ENCODE measurements around the gene HES5.

GRCh38 chr1:2561446-2561845 is 31.4 kb upstream of the HES5 start:
- TF ChIP-seq ZBTB7A (CRISPR knock-in tag; IDR thresholded peaks at IDR 0.05) (no peak), AKNA (CRISPR knock-in tag; IDR thresholded peaks at IDR 0.05; ENCODE audit: borderline replicate concordance) (no peak), KLF15 (CRISPR knock-in tag; IDR thresholded peaks at IDR 0.05; ENCODE audit: borderline replicate concordance) (no peak), NFIC (IDR thresholded peaks at IDR 0.05; ENCODE audit: low read length) (no peak), ATF2 (CRISPR knock-in tag; IDR thresholded peaks at IDR 0.05) (no peak), ATF6 (CRISPR knock-in tag; conservative IDR thresholded peaks at IDR 0.05) (no peak), FOXK2 (IDR thresholded peaks at IDR 0.05) (no peak), ZNF784 (CRISPR knock-in tag; IDR thresholded peaks at IDR 0.05; ENCODE audit: borderline replicate concordance) (no peak), REST (IDR thresholded peaks at IDR 0.05; ENCODE audit: borderline replicate concordance in 1 of 2, low read depth in 1 of 2, low read length in 2 of 2) (no peak), CTCF (CRISPR knock-in tag; IDR thresholded peaks at IDR 0.05) (no peak), EZH2 (conservative IDR thresholded peaks at IDR 0.05; ENCODE audit: low read depth, low read length) (no peak), RNF2 (conservative IDR thresholded peaks at IDR 0.05; ENCODE audit: low read depth) (no peak), ZNF253 (CRISPR knock-in tag; IDR thresholded peaks at IDR 0.05; ENCODE audit: borderline replicate concordance) (no peak), TCF12 (IDR thresholded peaks at IDR 0.05) (no peak), TCF12 (CRISPR knock-in tag; IDR thresholded peaks at IDR 0.05) (no peak)

Measured in HepG2 (cell line).